Thymus (tissue), 14 donors: Measurements from ENCODE around the gene AGAP3. TPM values are rescaled to one million over a fixed set of nuclear protein-coding genes. Genes with fewer than 3 reads are reported as not detected.
"Not testable (repeated sequence)": the region's sequence is repeated elsewhere in the genome, so short reads cannot be mapped to it uniquely, and the experiment has no call there.

Experiments used
- DNase-seq, 9 donors: peaks; one replicate each; pipeline ENCODE4 v3.0.0-alpha.2; 2013; ENCODE audit warnings: low spot score in 9 of 9, low read depth in 6 of 9, missing footprints in 1 of 9
- H3K27ac ChIP-seq, 2 donors: one replicate each; pipeline ENCODE4 v1.5.1; 2013; ENCODE audit warnings: control low read depth in 1 of 2, low read depth in 1 of 2, low read length in 1 of 2, mild to moderate bottlenecking in 1 of 2, moderate library complexity in 1 of 2
- H3K27me3 ChIP-seq, 2 donors: one replicate each; pipeline ENCODE4 v1.5.1; 2013; ENCODE audit warnings: low read length in 1 of 2; ENCODE audit not compliant: control insufficient read depth in 2 of 2, insufficient read depth in 1 of 2
- H3K36me3 ChIP-seq, 2 donors: one replicate each; pipeline ENCODE4 v1.5.1; 2013; ENCODE audit warnings: low read length in 1 of 2, mild to moderate bottlenecking in 1 of 2, moderate library complexity in 1 of 2; ENCODE audit not compliant: control insufficient read depth in 2 of 2, insufficient read depth in 2 of 2
- H3K4me1 ChIP-seq, 2 donors: one replicate each; pipeline ENCODE4 v1.5.1; 2013; ENCODE audit warnings: low read length in 2 of 2; ENCODE audit not compliant: control insufficient read depth in 2 of 2, insufficient read depth in 2 of 2
- H3K4me3 ChIP-seq, 2 donors: one replicate each; pipeline ENCODE4 v1.5.1; 2013; ENCODE audit warnings: low read length in 2 of 2, control low read depth in 1 of 2, mild to moderate bottlenecking in 1 of 2
- H3K9me3 ChIP-seq, 2 donors: one replicate each; pipeline ENCODE4 v1.5.1; 2013; ENCODE audit warnings: low read length in 1 of 2, mild to moderate bottlenecking in 1 of 2; ENCODE audit not compliant: control insufficient read depth in 2 of 2, insufficient read depth in 1 of 2
- WGBS: extraction: QIAGEN DNeasy Blood & Tissue Kit; methylation state at CpG from one replicate; pipeline ENCODE4 v1.1.7; 2013; 5-methylcytosine and 5-hydroxymethylcytosine counted together
- long read RNA-seq, 10 donors: transcript quantifications; one replicate each; lab custom pipeline, GENCODE V29; 2026
- polyA plus RNA-seq: library from polyadenylated mRNA; stranded (reverse); fragments of 200-250 nt; gene quantifications from one replicate; pipeline ENCODE4 v1.2.3, GENCODE V29; 2013
- total RNA-seq: library from RNA; stranded (reverse); fragments of 120-200 nt; gene quantifications from one replicate; pipeline ENCODE4 v1.2.4, GENCODE V29; 2013
- donor health status: healthy.

AGAP3 gene
- total RNA-seq: 8.2 TPM
- polyA plus RNA-seq: 43.2 TPM
- long read RNA-seq, donor 1: 0 reads
- long read RNA-seq, donor 2: 0 reads
- long read RNA-seq, donor 3: 0 reads
- long read RNA-seq, donor 4, partial matches to known transcripts: 0 of 1 reads
- long read RNA-seq, donor 4, other reads (novel, unspliced or antisense): 0 of 1 reads
- long read RNA-seq, donor 5, partial matches to known transcripts: 0 of 1 reads
- long read RNA-seq, donor 5, other reads (novel, unspliced or antisense): 0 of 1 reads
- long read RNA-seq, donor 6, partial matches to known transcripts: 0 of 1 reads
- long read RNA-seq, donor 6, other reads (novel, unspliced or antisense): 0 of 1 reads
- long read RNA-seq, donor 7: 0 reads
- long read RNA-seq, donor 8, partial matches to known transcripts: 0 of 1 reads
- long read RNA-seq, donor 8, other reads (novel, unspliced or antisense): 0 of 1 reads
- long read RNA-seq, donor 9: 0 reads
- long read RNA-seq, donor 10: 0 reads

DNA sequence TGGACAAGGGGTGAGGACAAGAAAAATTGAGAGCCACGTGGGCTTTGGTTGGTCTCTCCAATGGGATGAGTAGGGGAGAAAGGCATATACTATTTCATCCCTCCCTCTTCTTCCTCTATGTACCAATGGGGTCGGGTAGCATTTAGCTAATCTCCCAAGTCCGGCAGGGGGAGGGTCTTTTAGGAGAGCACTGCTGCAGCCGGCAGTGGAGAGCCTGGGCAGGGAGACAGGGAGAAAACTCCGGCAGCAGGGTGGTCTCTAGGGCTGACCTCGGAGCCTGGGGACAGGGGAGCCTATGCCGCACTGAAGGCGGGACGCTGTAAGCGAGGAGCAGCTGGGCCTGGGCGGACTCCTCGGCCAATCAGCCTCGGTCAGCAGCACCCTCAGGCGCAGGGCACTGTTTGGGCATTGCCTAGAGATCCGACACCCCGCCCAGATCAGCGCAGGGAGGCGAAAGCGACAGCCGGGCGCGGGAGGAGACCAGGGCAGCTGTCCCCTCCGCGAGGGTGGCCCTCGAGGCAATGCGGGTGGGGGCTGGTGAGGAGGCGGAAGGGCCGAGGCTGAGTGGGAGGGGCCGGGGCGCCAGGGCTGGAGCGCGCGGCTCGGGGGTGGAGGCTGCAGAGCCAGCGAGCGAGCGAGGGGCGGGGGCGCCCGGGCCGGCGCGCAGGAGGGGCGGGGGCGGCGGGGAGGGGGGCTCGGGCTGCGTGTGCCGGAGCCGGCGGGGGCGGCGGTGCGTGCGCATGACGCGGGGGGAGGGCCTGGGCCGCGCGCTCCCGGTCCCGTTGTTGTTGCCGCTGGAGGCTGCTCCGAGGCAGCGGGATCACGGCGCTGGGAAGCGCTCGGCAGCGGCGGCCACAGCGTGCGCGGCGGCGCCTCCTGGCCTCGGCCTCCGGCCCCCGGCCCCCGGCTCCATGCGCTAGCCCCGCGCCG is at the start of gene AGAP3:
AGAP3 (plus strand) TSS at position 785 of the 930 bp plus-strand sequence. CDS start 267 bp downstream, outside the sequence.
- WGBS: 1% methylated on average over 81 of the region's 84 CpGs
- H3K9me3 ChIP-seq: peaks cover 0 to 4% of the 10 kb centered on the region in 2 donors
- peaks cover 0 to 7% of the 10 kb centered on the region in 2 donors for H3K36me3 ChIP-seq
- H3K27ac ChIP-seq: peak within 1 kb of the TSS in 1 of 2 donors; percentile 20
- peaks cover 62 to 69% of the 10 kb centered on the region in 2 donors for H3K27me3 ChIP-seq
- H3K4me1 ChIP-seq: peaks cover 20 to 58% of the 10 kb centered on the region in 2 donors
- peak within 1 kb of the TSS; percentile 27 to 62 for H3K4me3 ChIP-seq
- DNase-seq: peak in 1 of 9 donors; percentile 35

DNA sequence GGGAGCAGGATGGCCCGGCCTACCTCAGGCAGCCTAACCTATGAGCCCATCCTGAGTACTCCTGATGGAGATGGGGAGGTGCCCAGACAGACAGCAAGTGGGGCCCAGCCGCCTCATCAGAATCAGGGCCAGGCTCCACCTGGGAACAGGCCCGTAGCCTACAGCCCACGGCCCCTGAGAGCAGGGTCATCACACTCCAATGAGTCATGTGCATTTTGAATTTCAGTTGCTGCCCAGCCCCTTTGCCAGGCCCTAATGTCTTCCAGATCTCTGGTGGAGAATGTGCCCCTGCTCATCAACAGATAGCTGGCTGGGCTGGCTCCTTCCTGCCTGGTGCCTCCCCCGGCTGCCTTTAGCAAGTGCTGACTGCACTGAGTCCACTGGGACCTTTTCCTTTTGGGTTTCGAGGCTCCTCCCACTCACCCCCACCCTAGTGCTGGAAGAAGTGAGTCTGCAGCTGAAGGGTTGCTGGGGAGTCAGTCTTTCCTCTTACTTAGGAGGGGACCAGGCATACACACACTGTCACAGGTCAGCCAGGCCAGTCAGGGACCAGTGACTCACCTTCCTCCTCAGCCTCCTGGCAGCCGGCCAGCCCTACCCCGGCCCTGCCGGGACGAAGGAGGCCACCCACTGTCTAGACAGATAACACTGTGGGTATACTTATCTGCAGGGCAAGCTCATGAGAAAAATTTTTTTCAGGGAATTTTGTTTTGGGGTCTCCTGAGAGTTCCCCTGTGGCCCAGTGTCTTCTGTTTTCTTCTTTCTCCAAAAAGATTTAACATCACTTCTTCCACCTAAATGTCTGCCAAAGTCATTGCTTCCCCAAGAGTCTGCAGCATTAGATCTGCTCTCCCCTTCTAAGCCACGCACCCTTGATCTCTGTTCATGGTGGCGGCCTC is 47.1 kb upstream of the AGAP3 start:
- H3K27ac ChIP-seq: no peak overlapping the region
- H3K4me3 ChIP-seq: no peak overlapping the region
- H3K36me3 ChIP-seq: peaks cover 35 to 55% of the 10 kb centered on the region in 2 donors
- peaks cover 0 to 5% of the 10 kb centered on the region in 2 donors for H3K4me1 ChIP-seq
- 64% methylated on average over 12 of the region's 12 CpGs for WGBS
- DNase-seq: no peak
- no peaks in the 10 kb centered on the region for H3K9me3 ChIP-seq
- H3K27me3 ChIP-seq: no peaks in the 10 kb centered on the region

DNA sequence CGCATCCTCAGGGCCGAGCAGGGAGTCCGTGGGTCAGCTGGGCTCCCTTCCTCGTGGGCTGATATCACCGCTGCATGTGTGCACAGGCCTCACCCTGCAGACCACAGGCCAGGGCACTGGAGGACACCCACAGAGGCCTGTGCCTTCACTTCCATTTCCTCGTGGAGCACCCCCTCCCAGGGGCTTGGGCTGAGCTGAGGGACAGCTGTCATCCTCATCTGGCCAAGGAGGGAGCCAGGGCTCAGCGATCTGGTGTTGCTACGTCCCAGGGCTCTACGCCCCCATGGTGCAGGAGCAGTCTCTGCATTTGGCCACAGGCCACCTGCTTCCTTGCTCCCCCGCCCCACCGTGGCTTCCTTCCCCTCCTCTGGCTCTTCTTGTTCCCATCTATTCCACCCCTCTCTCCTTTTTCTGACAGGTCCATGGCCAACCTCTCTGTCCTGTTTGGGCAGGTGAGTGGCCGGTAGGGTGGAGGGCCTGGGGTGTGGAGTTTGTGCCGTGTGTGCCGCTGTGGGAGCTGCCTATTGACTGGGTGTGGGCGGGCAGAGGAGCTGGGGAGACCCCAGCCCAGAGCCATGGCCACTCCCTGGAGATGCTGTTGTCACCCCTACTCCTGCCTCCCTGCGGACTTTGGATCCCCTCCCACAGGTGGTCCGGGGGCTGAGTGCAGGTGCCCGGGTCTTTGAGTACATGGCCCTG is 46.3 kb upstream of the AGAP3 start:
- Histone ChIP-seq H3K4me3 (no peak overlapping the region), H3K27ac (no peak overlapping the region), H3K9me3 (no peaks in the 10 kb centered on the region), H3K4me1 (peaks cover 0 to 5% of the 10 kb centered on the region in 2 donors), H3K27me3 (no peaks in the 10 kb centered on the region), H3K36me3 (peaks cover 29 to 52% of the 10 kb centered on the region in 2 donors)
- no peak for DNase-seq
- 79% methylated on average over 18 of the region's 18 CpGs for WGBS

- Histone ChIP-seq H3K27ac (no peak overlapping the region), H3K9me3 (no peaks in the 10 kb centered on the region), H3K4me3 (no peak overlapping the region), H3K36me3 (peaks cover 21 to 51% of the 10 kb centered on the region in 2 donors), H3K27me3 (no peaks in the 10 kb centered on the region), H3K4me1 (peaks cover 0 to 5% of the 10 kb centered on the region in 2 donors)
- WGBS: 97% methylated on average over 30 of the region's 30 CpGs
- DNase-seq: no peak
These were observed 45.5 kb upstream of the AGAP3 start for GRCh38 chr7:151040616-151041375.

DNA sequence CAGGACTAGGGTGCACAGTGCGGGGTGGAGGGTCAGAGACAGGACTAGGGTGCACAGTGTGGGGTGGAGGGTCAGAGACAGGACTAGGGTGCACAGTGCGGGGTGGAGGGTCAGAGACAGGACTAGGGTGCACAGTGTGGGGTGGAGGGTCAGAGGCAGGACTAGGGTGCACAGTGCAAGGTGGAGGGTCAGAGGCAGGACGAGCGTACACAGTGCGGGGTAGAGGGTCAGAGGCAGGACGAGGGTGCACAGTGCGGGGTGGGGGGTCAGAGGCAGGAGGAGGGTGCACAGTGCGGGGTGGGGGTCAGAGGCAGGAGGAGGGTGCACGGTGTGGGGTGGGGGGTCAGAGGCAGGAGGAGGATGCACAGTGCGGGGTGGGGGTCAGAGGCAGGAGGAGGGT is 42.8 kb upstream of the AGAP3 start:
- not testable (repeated sequence) for H3K9me3 ChIP-seq, H3K4me3 ChIP-seq, H3K4me1 ChIP-seq, H3K27me3 ChIP-seq, H3K27ac ChIP-seq, DNase-seq
- peaks cover 8 to 38% of the 10 kb centered on the region in 2 donors for H3K36me3 ChIP-seq
- 88% methylated on average over 10 of the region's 10 CpGs for WGBS

DNA sequence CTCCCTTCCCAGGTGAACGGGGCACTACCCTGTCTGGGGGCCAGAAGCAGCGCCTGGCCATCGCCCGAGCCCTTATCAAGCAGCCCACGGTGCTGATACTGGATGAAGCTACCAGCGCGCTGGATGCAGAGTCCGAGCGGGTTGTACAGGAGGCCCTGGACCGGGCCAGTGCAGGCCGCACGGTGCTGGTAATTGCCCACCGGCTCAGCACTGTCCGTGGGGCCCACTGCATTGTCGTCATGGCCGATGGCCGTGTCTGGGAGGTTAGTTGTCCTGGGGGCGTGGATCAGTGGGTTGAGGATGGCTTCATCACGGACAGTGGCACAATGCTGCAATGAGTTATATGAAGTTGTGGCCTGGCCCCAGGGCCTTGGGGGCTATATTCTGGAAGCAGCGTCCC is 42.3 kb upstream of the AGAP3 start:
- Histone ChIP-seq H3K27ac (no peak overlapping the region), H3K9me3 (no peaks in the 10 kb centered on the region), H3K4me3 (no peak overlapping the region), H3K27me3 (peaks cover 0 to 4% of the 10 kb centered on the region in 2 donors), H3K4me1 (peaks cover 0 to under 1% of the 10 kb centered on the region in 2 donors), H3K36me3 (peaks cover 6 to 38% of the 10 kb centered on the region in 2 donors)
- WGBS: 97% methylated on average over 20 of the region's 20 CpGs
- no peak for DNase-seq

- no peaks in the 10 kb centered on the region for H3K9me3 ChIP-seq
- H3K36me3 ChIP-seq: peaks cover 6 to 38% of the 10 kb centered on the region in 2 donors
- no peaks in the 10 kb centered on the region for H3K4me1 ChIP-seq
- WGBS: 96% methylated on average over 11 of the region's 11 CpGs
- peaks cover 3 to 15% of the 10 kb centered on the region in 2 donors for H3K27me3 ChIP-seq
- DNase-seq: no peak
- H3K4me3 ChIP-seq: no peak overlapping the region
- H3K27ac ChIP-seq: no peak overlapping the region
These were observed 41.0 kb upstream of the AGAP3 start for GRCh38 chr7:151045262-151045661.
